Medulla oblongata (tissue), 1 donor: Measurements from ENCODE around the gene PVALB.

Experiments used
- DNase-seq: peaks from one replicate; pipeline ENCODE4 v3.0.0-alpha.2; 2015; ENCODE audit errors: extremely low spot score

Gene PVALB, protein sequence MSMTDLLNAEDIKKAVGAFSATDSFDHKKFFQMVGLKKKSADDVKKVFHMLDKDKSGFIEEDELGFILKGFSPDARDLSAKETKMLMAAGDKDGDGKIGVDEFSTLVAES

GRCh38 chr22:36816636-36817524 lies at the start of gene PVALB:
Gene PVALB (minus strand): TSS chr22:36817035. CDS start chr22:36817005, 30 bp downstream.
- peak; percentile 9 for DNase-seq

DNA sequence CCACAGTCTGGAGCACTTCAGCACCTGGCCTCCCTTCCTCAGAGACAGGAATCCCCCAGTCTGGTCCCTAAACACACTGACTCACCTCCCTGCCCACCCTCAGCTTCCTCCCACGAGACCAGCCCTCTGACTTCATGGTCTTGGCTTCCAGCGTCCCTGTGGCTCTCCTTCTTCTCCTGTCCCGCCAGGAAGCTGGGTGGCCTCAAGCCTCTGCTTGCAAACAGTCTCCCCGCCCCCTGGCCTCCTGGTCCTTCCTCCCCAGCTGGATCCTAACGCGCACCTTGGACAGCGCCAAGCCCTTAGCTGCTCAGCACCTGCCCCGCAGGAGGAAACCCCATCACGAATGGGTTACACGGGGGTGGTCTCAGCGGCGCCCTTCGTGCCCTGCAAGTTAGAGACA lies 48.5 kb upstream of the PVALB start:
- no peak for DNase-seq

GRCh38 chr22:36864454-36865215 lies 47.8 kb upstream of the PVALB start:
- peak; percentile 28 for DNase-seq

DNA sequence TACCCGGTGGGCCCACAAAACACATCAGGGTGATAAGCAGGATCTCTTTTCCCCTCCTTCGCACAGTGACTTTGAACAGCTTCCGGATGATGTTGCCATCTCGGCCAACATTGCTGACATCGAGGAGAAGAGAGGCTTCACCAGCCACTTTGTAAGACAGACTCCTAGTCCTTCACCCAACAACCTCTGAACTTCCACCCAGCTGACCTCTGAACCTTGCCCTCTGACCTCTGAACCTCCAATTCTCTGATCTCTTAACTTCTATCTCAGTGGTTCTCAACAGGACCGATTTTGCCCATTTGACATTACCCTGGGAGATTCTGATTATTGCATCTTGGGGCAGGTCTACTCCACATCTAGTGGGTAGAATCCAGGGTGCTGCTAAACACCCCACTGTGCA lies 47.1 kb upstream of the PVALB start:
- DNase-seq: no peak

GRCh38 chr22:36863281-36863680 lies 46.4 kb upstream of the PVALB start:
- no peak for DNase-seq

DNA sequence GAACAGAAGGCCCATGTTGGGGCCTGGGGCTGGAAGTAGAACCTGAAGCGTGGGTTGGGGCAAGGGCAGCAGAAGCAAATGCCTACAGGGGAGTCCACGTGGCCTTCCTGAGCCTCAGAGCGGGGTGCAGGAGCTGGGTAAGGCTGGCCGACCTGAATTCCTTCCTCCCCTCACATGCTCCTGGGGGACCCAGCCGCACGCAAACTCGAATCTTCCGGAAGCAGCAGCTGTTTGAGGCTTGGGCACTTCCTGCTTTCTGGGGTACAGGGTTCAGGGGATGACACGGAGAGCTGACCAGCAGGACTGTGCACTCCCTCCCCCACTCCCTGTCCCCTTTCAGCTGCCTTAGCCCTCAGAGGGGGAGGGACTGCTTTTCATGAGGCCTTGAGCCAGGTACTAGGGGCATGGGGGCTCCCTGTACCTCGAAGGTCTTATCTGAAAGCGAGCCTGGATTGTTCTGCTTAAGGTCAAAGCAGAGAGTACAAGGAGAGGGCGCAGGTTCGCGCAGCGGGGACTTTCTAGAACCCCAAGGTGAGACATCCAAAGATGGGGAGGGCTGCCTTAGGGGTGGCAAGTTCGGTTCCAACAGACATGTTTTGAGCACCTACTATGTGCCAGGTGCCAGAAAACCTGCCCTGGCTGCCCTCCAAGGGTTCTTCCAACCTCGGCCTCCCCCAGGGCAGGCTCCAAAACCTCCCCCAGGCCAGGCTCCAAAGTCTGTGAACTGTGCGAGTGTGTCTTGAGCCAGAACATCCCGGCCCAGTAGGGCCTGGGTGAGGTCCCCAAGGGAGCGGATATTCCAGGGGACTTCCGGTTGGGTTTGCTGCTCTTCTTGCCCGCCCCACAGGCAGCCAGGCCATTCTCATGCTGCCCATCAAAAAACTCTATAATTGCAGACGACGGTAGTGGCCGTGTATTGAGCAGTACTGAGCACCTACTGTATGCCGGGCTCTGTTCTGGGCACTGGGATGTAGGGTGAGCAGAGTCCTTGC lies 45.7 kb upstream of the PVALB start:
- DNase-seq: peak; percentile 48

- DNase-seq: peak; percentile 85
These were observed 44.2 kb upstream of the PVALB start, which contains the start of gene NCF4 for GRCh38 chr22:36860821-36861659. Gene NCF4 (plus strand): TSS chr22:36861006. CDS start chr22:36861172, 166 bp downstream.

GRCh38 chr22:36860438-36860820 lies 43.6 kb upstream of the PVALB start:
- no peak for DNase-seq

GRCh38 chr22:36860017-36860416 lies 43.2 kb upstream of the PVALB start:
- no peak for DNase-seq

DNA sequence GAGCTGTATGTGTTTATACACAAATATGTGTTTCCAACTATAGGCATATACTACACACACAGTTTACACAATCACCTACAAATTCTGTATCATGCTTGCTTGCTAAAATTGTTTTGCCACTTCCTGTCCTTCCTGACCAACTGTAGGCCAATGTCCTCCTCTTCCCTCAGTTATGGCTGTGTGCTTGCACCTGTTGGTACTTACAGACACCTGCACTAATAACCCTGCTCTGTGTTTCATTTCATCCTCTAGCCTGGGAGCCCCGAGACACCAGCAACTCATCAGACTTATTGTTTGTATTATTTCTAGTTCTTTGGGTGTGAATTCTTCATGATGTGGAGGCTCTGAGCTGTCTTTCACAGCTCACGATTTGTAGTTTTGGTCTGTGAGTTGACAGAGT lies 42.1 kb upstream of the PVALB start:
- no peak for DNase-seq

GRCh38 chr22:36858156-36858555 lies 41.3 kb upstream of the PVALB start:
- DNase-seq: no peak

DNA sequence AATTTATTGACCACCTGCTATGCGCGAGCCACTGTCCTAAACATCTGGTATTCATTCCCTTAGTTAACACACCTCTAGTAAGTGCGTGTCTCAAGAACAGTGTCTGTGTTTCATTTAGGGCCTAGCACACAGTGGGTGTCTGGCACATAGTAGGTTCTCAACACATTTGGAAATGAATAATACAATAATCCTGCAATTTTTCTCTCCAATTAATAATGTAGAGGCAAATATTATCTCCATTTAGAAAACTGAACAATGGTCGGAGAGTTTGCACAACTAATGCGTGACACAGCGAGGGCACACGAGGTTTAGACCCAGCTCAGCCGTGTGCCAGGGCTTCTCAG lies 39.9 kb upstream of the PVALB start:
- DNase-seq: no peak

GRCh38 chr22:36856121-36856791 lies 39.4 kb upstream of the PVALB start:
- DNase-seq: peak; percentile 94

GRCh38 chr22:36855478-36855877 lies 38.6 kb upstream of the PVALB start:
- DNase-seq: no peak

DNA sequence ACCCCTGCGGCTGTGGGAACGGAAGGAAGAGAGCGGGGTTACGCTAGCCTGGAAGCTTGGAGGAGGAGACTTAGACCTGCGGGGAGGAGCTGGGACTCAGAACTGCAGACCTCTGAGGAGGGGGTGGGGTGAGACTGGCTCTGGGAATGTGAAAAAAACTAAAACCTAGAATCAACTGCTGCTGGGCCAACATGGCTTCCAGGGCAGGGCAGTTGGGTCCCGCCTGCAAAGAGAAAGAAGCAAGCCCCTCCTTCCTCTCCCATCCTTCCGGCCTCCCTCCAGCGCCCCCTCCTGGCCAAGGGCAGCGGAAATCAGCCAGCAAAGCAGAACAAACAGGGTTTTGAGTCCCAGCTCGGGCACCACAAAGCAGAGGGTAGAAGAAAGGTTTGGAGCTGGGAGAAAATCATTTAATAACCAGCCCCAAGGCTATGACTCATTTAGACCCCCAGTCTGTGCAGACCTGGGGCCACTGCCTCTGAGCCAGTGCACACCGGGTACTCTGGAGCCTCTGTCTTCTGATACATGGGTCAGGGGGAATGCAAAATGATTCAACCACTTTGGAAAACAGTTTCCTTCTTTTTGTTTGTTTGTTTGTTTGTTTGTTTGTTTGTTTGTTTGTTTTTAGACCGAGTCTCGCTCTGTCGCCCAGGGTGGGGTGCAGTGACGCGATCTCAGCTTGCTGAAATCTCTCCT lies 36.7 kb upstream of the PVALB start:
- peak; percentile 50 for DNase-seq

DNA sequence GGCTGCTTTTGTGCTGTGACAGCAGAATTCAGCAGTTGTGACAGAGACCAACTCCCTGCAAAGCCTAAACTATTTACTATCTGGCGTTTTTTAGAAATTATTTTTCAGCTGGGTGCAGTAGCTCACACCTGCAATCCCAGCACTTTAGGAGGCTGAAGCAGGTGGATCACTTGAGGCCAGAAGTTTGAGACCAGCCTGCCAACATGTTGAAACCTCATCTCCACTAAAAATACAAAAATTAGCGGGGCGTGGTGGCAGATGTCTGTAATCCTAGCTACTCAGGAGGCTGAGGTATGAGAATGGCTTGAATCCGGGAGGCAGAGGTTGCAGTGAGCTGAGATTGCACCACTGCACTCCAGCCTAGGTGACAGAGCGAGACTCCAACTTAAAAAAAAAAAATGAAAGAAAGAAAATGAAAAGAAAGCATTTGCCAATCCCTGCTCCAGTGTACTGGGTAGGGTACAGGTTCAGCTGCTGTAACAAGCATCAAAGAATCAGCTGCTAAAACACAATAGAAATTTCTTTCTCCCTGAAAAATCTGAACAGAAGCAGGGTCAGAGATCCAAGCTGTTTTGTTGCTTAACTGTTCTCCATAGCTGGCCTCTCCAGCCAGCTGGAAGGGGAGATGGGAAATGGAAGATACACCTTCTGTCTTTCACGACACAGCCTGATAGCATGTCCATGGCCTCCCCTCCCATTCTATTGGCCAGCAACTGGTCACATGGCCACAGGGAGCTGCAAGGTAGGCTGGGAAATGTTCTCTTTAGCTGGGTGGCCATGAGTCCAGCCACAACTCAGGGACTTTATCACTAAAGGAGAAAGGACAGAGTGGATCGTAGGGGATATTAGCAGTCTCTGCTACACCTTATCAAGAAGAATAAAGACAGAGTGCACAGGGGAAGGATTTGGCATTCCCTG lies 35.5 kb upstream of the PVALB start:
- DNase-seq: no peak

- no peak for DNase-seq
These were observed 33.8 kb upstream of the PVALB start for GRCh38 chr22:36850682-36851081.

- no peak for DNase-seq
These were observed 33.2 kb upstream of the PVALB start for GRCh38 chr22:36850056-36850455.
